Astrocyte (in vitro differentiated cells and primary cell): Measurements from ENCODE around the gene PBX3. TPM values are rescaled to one million over a fixed set of nuclear protein-coding genes. Genes with fewer than 3 reads are reported as not detected.

Experiments used
- DNase-seq: peaks from one replicate; pipeline ENCODE4 v3.0.0-alpha.2; 2010; ENCODE audit warnings: low read depth
- FAIRE-seq: peaks from 2 replicates; lab custom pipeline; 2011; peaks lifted over from hg19 to GRCh38; lab: Jason Lieb, UNC
- H2AFZ ChIP-seq: 2 replicates; pipeline ENCODE4 v1.6.0; 2012; ENCODE audit warnings: low read depth, low read length, inconsistent platforms
- H3K27ac ChIP-seq: 2 replicates; pipeline ENCODE4 v1.5.1; 2011; ENCODE audit warnings: low read depth, low read length, inconsistent platforms
- H3K27me3 ChIP-seq: 2 replicates; pipeline ENCODE4 v1.6.0; 2011; ENCODE audit warnings: low read length, inconsistent platforms; ENCODE audit not compliant: insufficient read depth
- H3K36me3 ChIP-seq: 2 replicates; pipeline ENCODE4 v1.5.1; 2011; ENCODE audit warnings: low read length, inconsistent platforms; ENCODE audit not compliant: insufficient read depth
- H3K4me1 ChIP-seq: 2 replicates; pipeline ENCODE4 v1.5.1; 2011; ENCODE audit warnings: low read length, inconsistent platforms; ENCODE audit not compliant: insufficient read depth
- H3K4me2 ChIP-seq: 2 replicates; pipeline ENCODE4 v1.6.0; 2012; ENCODE audit warnings: low read length, inconsistent platforms
- H3K4me3 ChIP-seq: 2 replicates; pipeline ENCODE4 v1.5.1; 2011; ENCODE audit warnings: low read depth, mild to moderate bottlenecking, low read length, inconsistent platforms; ENCODE audit not compliant: insufficient read depth
- H3K79me2 ChIP-seq: 2 replicates; pipeline ENCODE4 v1.6.0; 2012; ENCODE audit warnings: mild to moderate bottlenecking, low read length, inconsistent platforms; ENCODE audit not compliant: insufficient read depth
- H3K9ac ChIP-seq: 2 replicates; pipeline ENCODE4 v1.6.0; 2012; ENCODE audit warnings: mild to moderate bottlenecking, low read length, inconsistent platforms
- H3K9me3 ChIP-seq: 2 replicates; pipeline ENCODE4 v1.5.1; 2012; ENCODE audit warnings: low read depth, mild to moderate bottlenecking, low read length, inconsistent platforms; ENCODE audit not compliant: insufficient read depth
- H4K20me1 ChIP-seq: 2 replicates; pipeline ENCODE4 v1.6.0; 2012; ENCODE audit warnings: low read length, inconsistent platforms; ENCODE audit not compliant: insufficient read depth
- H3K27ac Mint-ChIP-seq: one replicate; pipeline ENCODE4 v1.8.0; 2021; ENCODE audit warnings: mild to moderate bottlenecking, mixed read lengths; ENCODE audit not compliant: unreplicated experiment
- H3K27me3 Mint-ChIP-seq: one replicate; pipeline ENCODE4 v1.8.0; 2021; ENCODE audit warnings: low read depth, mixed read lengths; ENCODE audit not compliant: unreplicated experiment
- H3K36me3 Mint-ChIP-seq: one replicate; pipeline ENCODE4 v1.8.0; 2021; ENCODE audit warnings: low read depth, mixed read lengths; ENCODE audit not compliant: unreplicated experiment
- H3K4me1 Mint-ChIP-seq: one replicate; pipeline ENCODE4 v1.8.0; 2021; ENCODE audit warnings: low read depth, mixed read lengths; ENCODE audit not compliant: unreplicated experiment
- H3K4me3 Mint-ChIP-seq: one replicate; pipeline ENCODE4 v1.8.0; 2021; ENCODE audit warnings: mild to moderate bottlenecking, moderate library complexity, mixed read lengths; ENCODE audit not compliant: unreplicated experiment
- H3K9me3 Mint-ChIP-seq: one replicate; pipeline ENCODE4 v1.8.0; 2021; ENCODE audit warnings: mild to moderate bottlenecking, mixed read lengths; ENCODE audit not compliant: unreplicated experiment
- EZH2 ChIP-seq: IDR thresholded peaks from 2 replicates; pipeline ENCODE4 v1.6.1; 2012; ENCODE audit warnings: mild to moderate bottlenecking, low read length, inconsistent platforms; ENCODE audit not compliant: insufficient read depth
- total RNA-seq: library from RNA; stranded (reverse); gene quantifications from 2 replicates; pipeline ENCODE4 v1.2.1, GENCODE V29; 2021
- TF ChIP-seq, protein P1 (sequence below): IDR thresholded peaks from 2 replicates; pipeline ENCODE4 v1.5.1; 2011; ENCODE audit warnings: low read depth, mild to moderate bottlenecking, inconsistent platforms, low read length, moderate library complexity; ENCODE audit not compliant: insufficient read depth

PBX3 gene
- total RNA-seq, 1 donor from 2014 or later = 51.2 TPM

DNA sequence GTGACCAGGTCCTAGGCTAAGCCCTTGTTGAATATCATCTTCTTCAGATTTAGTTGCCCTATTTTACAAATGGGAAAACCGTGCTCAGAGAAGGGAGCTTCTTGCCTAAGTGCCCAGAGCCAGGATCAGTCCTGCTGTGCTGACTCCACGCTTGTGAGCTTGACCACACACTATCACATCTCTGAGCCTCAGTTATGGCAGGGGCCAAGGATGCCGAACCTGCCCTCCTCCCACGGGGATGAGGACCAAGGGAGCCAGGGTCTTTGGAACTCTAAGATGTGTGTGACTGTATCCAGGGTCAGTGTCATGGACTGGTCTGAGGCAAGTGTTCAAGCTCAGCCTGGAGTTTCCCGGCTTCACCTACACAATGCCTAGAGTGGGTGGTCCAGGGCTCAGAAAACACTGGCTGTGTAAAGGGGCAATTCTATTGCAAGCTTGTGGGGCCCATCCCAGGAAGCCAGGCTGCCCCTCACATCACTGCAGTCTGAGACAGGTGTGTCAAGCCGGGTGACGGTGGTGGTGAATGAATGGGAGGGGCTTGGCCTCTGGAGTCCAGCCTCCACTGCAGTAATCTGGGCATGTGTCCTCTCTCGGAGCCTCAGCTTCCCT lies 235.7 kb downstream of the PBX3 start:
- H3K9me3 Mint-ChIP-seq = peaks cover 18% of the 10 kb centered on the region
- no peak for DNase-seq
- no peak overlapping the region for H3K4me3 Mint-ChIP-seq
- Histone ChIP-seq H3K9me3 (no peaks in the 10 kb centered on the region), H3K79me2 (no peaks in the 10 kb centered on the region), H3K4me2 (no peak overlapping the region), H3K36me3 (no peaks in the 10 kb centered on the region), H3K4me3 (no peak overlapping the region), H3K9ac (no peak overlapping the region), H3K4me1 (no peaks in the 10 kb centered on the region), H3K27ac (no peak overlapping the region), H2AFZ (no peak overlapping the region), H4K20me1 (no peaks in the 10 kb centered on the region), H3K27me3 (no peaks in the 10 kb centered on the region)
- TF ChIP-seq, protein P1, sequence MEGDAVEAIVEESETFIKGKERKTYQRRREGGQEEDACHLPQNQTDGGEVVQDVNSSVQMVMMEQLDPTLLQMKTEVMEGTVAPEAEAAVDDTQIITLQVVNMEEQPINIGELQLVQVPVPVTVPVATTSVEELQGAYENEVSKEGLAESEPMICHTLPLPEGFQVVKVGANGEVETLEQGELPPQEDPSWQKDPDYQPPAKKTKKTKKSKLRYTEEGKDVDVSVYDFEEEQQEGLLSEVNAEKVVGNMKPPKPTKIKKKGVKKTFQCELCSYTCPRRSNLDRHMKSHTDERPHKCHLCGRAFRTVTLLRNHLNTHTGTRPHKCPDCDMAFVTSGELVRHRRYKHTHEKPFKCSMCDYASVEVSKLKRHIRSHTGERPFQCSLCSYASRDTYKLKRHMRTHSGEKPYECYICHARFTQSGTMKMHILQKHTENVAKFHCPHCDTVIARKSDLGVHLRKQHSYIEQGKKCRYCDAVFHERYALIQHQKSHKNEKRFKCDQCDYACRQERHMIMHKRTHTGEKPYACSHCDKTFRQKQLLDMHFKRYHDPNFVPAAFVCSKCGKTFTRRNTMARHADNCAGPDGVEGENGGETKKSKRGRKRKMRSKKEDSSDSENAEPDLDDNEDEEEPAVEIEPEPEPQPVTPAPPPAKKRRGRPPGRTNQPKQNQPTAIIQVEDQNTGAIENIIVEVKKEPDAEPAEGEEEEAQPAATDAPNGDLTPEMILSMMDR = no peak
- TF ChIP-seq EZH2 = no peak
- H3K4me1 Mint-ChIP-seq = no peaks in the 10 kb centered on the region
- no peak for FAIRE-seq
- H3K27ac Mint-ChIP-seq = no peak overlapping the region
- no peaks in the 10 kb centered on the region for H3K36me3 Mint-ChIP-seq
- peaks cover 15% of the 10 kb centered on the region for H3K27me3 Mint-ChIP-seq

DNA sequence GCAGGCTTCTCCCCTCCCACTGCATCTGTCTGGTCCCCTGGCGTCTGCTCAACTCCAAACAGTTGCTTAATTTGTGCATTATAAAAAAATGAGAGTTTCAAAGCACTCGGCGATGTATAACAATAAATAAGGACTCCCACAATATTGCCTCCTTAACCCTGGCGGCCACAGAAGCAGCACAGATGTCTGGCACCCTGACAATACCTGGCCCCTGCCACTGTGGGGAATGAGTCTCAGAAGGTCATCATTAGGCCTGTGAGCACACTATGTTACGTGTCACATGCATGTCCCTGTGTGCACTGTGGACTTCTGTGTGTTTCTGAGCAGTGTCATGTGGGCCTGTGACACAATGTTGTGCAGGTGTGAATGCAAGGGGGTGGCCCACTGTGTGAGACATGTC lies 236.5 kb downstream of the PBX3 start:
- Histone ChIP-seq H3K36me3 (no peaks in the 10 kb centered on the region), H3K27ac (no peak overlapping the region), H3K79me2 (no peaks in the 10 kb centered on the region), H3K9ac (no peak overlapping the region), H3K4me3 (no peak overlapping the region), H4K20me1 (no peaks in the 10 kb centered on the region), H3K4me2 (no peak overlapping the region), H3K9me3 (no peaks in the 10 kb centered on the region), H3K27me3 (no peaks in the 10 kb centered on the region), H3K4me1 (no peaks in the 10 kb centered on the region), H2AFZ (no peak overlapping the region)
- Mint-ChIP-seq H3K36me3 (no peaks in the 10 kb centered on the region), H3K27me3 (peaks cover 23% of the 10 kb centered on the region), H3K27ac (no peak overlapping the region), H3K4me1 (no peaks in the 10 kb centered on the region), H3K4me3 (no peak overlapping the region), H3K9me3 (peaks cover 16% of the 10 kb centered on the region)
- TF ChIP-seq, protein P1 = no peak
- no peak for TF ChIP-seq EZH2
- no peak for FAIRE-seq
- no peak for DNase-seq

GRCh38 chr9:125984461-125984860 lies 237.3 kb downstream of the PBX3 start:
- Histone ChIP-seq H3K79me2 (no peaks in the 10 kb centered on the region), H3K36me3 (no peaks in the 10 kb centered on the region), H3K4me3 (no peak overlapping the region), H2AFZ (no peak overlapping the region), H4K20me1 (no peaks in the 10 kb centered on the region), H3K4me1 (no peaks in the 10 kb centered on the region), H3K9me3 (no peaks in the 10 kb centered on the region), H3K27ac (no peak overlapping the region), H3K9ac (no peak overlapping the region), H3K27me3 (no peaks in the 10 kb centered on the region), H3K4me2 (no peak overlapping the region)
- H3K4me1 Mint-ChIP-seq = no peaks in the 10 kb centered on the region
- H3K27ac Mint-ChIP-seq = no peak overlapping the region
- H3K4me3 Mint-ChIP-seq = no peak overlapping the region
- DNase-seq (no peak), FAIRE-seq (no peak)
- peaks cover 26% of the 10 kb centered on the region for H3K27me3 Mint-ChIP-seq
- TF ChIP-seq, protein P1 = no peak
- TF ChIP-seq EZH2 = no peak
- peaks cover 13% of the 10 kb centered on the region for H3K9me3 Mint-ChIP-seq
- no peaks in the 10 kb centered on the region for H3K36me3 Mint-ChIP-seq
